ENCODE measurements around the gene CCDC121. TPM values are rescaled to one million over a fixed set of nuclear protein-coding genes. Genes with fewer than 3 reads are reported as not detected.

Gene CCDC121
- total and polyA plus RNA-seq, 9 of the 15 experiments (the other 6 are each of a cell fraction or from before 2014, with no cell fraction given): 2.2 to 4.7 (median 4.1) TPM

DNA sequence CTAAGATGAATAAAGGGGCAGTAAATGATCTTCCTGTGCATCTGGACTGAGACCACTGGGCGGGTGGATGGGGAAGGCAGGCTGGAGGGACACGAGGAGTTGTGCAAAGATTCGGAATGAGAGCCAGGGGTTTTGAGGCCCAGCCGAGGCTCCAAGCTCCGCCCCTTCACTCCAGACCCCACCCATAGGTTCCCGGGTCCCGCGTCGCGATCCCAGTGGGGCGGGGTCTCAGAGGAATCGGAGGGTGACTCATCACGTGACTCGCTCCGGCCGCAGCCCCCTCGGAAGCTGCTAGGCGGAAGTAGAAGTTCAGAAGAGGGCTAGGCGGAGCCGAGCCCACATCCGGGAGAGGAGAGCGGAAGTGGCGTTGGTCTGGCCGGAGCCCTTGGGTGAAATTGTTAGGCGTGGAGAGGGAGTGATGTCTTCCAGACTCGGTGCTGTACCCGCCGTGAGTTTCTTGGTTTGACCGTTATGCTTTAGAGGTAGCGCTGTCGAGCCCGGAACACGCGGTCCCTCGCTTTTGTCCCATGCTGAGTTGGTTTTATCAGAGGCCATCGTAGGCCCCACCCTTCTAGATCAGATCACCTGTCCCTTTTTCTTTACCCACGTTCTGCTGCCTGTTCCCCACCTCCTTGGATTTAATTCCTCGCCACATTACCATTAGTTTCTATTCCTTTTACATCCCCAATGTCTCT lies 46.0 kb downstream of the CCDC121 start, which contains the start of gene ZNF512 (continued):
- TF ChIP-seq, protein P1, sequence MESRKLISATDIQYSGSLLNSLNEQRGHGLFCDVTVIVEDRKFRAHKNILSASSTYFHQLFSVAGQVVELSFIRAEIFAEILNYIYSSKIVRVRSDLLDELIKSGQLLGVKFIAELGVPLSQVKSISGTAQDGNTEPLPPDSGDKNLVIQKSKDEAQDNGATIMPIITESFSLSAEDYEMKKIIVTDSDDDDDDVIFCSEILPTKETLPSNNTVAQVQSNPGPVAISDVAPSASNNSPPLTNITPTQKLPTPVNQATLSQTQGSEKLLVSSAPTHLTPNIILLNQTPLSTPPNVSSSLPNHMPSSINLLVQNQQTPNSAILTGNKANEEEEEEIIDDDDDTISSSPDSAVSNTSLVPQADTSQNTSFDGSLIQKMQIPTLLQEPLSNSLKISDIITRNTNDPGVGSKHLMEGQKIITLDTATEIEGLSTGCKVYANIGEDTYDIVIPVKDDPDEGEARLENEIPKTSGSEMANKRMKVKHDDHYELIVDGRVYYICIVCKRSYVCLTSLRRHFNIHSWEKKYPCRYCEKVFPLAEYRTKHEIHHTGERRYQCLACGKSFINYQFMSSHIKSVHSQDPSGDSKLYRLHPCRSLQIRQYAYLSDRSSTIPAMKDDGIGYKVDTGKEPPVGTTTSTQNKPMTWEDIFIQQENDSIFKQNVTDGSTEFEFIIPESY (CRISPR knock-in tag; IDR thresholded peaks at IDR 0.05): no peak
- TF ChIP-seq, protein P2, sequence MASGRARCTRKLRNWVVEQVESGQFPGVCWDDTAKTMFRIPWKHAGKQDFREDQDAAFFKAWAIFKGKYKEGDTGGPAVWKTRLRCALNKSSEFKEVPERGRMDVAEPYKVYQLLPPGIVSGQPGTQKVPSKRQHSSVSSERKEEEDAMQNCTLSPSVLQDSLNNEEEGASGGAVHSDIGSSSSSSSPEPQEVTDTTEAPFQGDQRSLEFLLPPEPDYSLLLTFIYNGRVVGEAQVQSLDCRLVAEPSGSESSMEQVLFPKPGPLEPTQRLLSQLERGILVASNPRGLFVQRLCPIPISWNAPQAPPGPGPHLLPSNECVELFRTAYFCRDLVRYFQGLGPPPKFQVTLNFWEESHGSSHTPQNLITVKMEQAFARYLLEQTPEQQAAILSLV (tag; IDR thresholded peaks at IDR 0.05): no peak
- TF ChIP-seq EP400 (IDR thresholded peaks at IDR 0.05) (peak; percentile 93), ZNF830 (CRISPR knock-in tag; IDR thresholded peaks at IDR 0.05) (no peak), NR2F6 (CRISPR knock-in tag; IDR thresholded peaks at IDR 0.05) (no peak), TAF9B (IDR thresholded peaks at IDR 0.05; ENCODE audit: partially characterized antibody) (peak; percentile 91), BMI1 (IDR thresholded peaks at IDR 0.05; ENCODE audit: low read length) (no peak), ZFX (CRISPR knock-in tag; IDR thresholded peaks at IDR 0.05) (peak; percentile 94), MAZ (CRISPR knock-in tag; conservative IDR thresholded peaks at IDR 0.05 in 1 of 2, IDR thresholded peaks at IDR 0.05 in 1 of 2) (peak; percentile 75 to 89; a peak in 3 of 4 replicates), HNRNPLL (IDR thresholded peaks at IDR 0.05; ENCODE audit: low read depth, low read length, poor library complexity, severe bottlenecking) (no peak), SMARCC2 (IDR thresholded peaks at IDR 0.05; ENCODE audit: low read depth) (no peak), ETV1 (tag; conservative IDR thresholded peaks at IDR 0.05; ENCODE audit: low read depth) (peak; percentile 89), JUNB (CRISPR knock-in tag; conservative IDR thresholded peaks at IDR 0.05) (peak; percentile 59; the same call in 1 of the 2 replicates), PURB (CRISPR knock-in tag; IDR thresholded peaks at IDR 0.05; ENCODE audit: low read depth) (no peak), SMC3 (conservative IDR thresholded peaks at IDR 0.05; ENCODE audit: insufficient read depth, low read depth, low read length) (no peak), HNRNPK (IDR thresholded peaks at IDR 0.05; ENCODE audit: low read depth, low read length, poor library complexity, severe bottlenecking) (no peak), ZNF347 (CRISPR knock-in tag; IDR thresholded peaks at IDR 0.05; ENCODE audit: low read depth) (no peak), MAFG (tag; conservative IDR thresholded peaks at IDR 0.05) (no peak), NFIX (CRISPR knock-in tag; IDR thresholded peaks at IDR 0.05; ENCODE audit: low read depth) (no peak), MTA3 (IDR thresholded peaks at IDR 0.05; ENCODE audit: borderline replicate concordance) (0 out of 2 replicates have a peak, but pooled peaks have one; percentile 53)
- TF ChIP-seq, protein P3, sequence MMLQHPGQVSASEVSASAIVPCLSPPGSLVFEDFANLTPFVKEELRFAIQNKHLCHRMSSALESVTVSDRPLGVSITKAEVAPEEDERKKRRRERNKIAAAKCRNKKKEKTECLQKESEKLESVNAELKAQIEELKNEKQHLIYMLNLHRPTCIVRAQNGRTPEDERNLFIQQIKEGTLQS (IDR thresholded peaks at IDR 0.05): peak; percentile 96
- TF ChIP-seq, protein P3 (CRISPR knock-in tag; conservative IDR thresholded peaks at IDR 0.05): 0 out of 2 replicates have a peak, but pooled peaks have one; percentile 29
- TF ChIP-seq, protein P4, sequence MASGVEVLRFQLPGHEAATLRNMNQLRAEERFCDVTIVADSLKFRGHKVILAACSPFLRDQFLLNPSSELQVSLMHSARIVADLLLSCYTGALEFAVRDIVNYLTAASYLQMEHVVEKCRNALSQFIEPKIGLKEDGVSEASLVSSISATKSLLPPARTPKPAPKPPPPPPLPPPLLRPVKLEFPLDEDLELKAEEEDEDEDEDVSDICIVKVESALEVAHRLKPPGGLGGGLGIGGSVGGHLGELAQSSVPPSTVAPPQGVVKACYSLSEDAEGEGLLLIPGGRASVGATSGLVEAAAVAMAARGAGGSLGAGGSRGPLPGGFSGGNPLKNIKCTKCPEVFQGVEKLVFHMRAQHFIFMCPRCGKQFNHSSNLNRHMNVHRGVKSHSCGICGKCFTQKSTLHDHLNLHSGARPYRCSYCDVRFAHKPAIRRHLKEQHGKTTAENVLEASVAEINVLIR (CRISPR knock-in tag; IDR thresholded peaks at IDR 0.05): 0 out of 2 replicates have a peak, but pooled peaks have one; percentile 37

Data from K562 (cell line).